Tibial artery (tissue), 4 donors: ENCODE measurements around the gene CFAP157.

Experiments
- DNase-seq, 2 donors: peaks; one replicate each; pipeline ENCODE4 v3.0.0-alpha.2; 2019
- H3K27ac ChIP-seq, 2 donors: fragments of 200-600 bp; sonication (generic) in 1 of 2; 1 replicate in 1 of 2; 2 replicates in 1 of 2; pipeline ENCODE4 v1.5.1; 2018 to 2019; ENCODE audit warnings: mild to moderate bottlenecking in 1 of 2
- H3K27me3 ChIP-seq, 2 donors: fragments of 200-600 bp; sonication (generic) in 1 of 2; one replicate each; pipeline versions ENCODE4 v1.5.1 to v1.6.0; 2016 to 2019
- H3K36me3 ChIP-seq, 3 donors: fragments of 200-600 bp; sonication (generic) in 2 of 3; one replicate each; pipeline ENCODE4 v1.5.1; 2016 to 2019; ENCODE audit warnings: mild to moderate bottlenecking in 2 of 3
- H3K4me1 ChIP-seq, 4 donors: fragments of 200-600 bp; sonication (generic) in 2 of 4; 1 replicate in 3 of 4; 2 replicates in 1 of 4; pipeline ENCODE4 v1.5.1; 2016 to 2019
- H3K4me3 ChIP-seq, 2 donors: fragments of 200-600 bp; sonication (generic) in 1 of 2; 1 replicate in 1 of 2; 2 replicates in 1 of 2; pipeline ENCODE4 v1.5.1; 2018 to 2019; ENCODE audit warnings: mild to moderate bottlenecking in 2 of 2
- H3K9me3 ChIP-seq, 3 donors: fragments of 200-600 bp; sonication (generic) in 1 of 3; one replicate each; pipeline ENCODE4 v1.5.1; 2016 to 2019
- CTCF ChIP-seq, 2 experiments: fragments of 200-600 bp in 1 of 2; fragments of 450-650 bp in 1 of 2; IDR thresholded peaks; one replicate each; pipeline ENCODE4 v1.5.1; 2017 to 2019; ENCODE audit warnings: antibody characterized with exemption in 2 of 2, mild to moderate bottlenecking in 1 of 2, moderate library complexity in 1 of 2
- intact Hi-C: fragments of 100-400 bp; cut with DNase I; formaldehyde crosslinking; loops from one replicate; pipeline ENCODE4 v1.15.0; 2023; ENCODE audit warnings: low total_unique reads

CFAP157 gene

DNA sequence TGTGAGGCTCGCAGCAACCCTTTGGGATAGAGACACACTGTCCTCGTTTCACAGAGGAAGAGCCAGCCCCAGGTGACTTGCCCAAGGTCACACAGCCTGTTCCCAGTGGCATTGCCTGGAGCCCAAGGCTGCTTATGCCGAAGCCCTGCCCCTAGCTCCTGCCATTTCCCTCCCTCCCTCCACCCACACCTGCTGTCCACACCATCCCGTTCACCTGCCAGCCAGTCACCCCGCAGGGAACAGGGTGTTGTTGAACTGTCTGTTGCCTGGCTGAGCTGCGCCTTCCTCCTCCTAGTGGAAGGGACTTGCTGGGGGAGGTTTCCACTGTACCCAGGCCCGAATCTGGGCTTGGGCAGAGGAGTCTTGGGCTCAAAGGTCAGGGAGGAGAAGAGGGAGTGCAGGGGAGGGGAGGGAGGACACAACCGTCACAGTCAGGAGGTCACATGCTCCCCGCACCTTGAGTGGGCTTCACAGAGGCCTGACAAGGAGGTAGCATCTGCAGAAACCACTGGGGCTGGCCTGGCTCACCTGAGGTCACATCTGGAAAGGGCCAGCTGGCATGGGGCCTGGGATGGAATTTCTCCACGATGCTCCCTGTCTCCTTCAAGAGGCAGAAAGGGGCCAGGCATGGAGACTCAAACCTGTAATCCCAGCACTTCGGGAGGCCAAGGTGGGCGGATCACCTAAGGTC is 15.4 kb downstream of the CFAP157 start:
- Histone ChIP-seq H3K36me3 (no peaks in the 10 kb centered on the region), H3K27ac (no peak overlapping the region), H3K27me3 (peaks cover 0 to 24% of the 10 kb centered on the region in 2 donors), H3K9me3 (no peaks in the 10 kb centered on the region), H3K4me3 (no peak overlapping the region), H3K4me1 (peaks cover 0 to 11% (median 7%) of the 10 kb centered on the region in 4 donors)
- intact Hi-C loops, result loop anchor here (5.0 kb wide), 1 partner anchor 220 kb away; no protein-coding TSS in a partner anchor
- no peak for DNase-seq
- TF ChIP-seq CTCF (IDR thresholded peaks at IDR 0.05), result no peak

- H3K9me3 ChIP-seq, result no peaks in the 10 kb centered on the region
- peaks cover 0 to 11% (median 7%) of the 10 kb centered on the region in 4 donors for H3K4me1 ChIP-seq
- peaks cover 0 to 24% of the 10 kb centered on the region in 2 donors for H3K27me3 ChIP-seq
- intact Hi-C loops, result loop anchor here (5.0 kb wide), 1 partner anchor 221 kb away; no protein-coding TSS in a partner anchor
- no peak for DNase-seq
- no peak for TF ChIP-seq CTCF (IDR thresholded peaks at IDR 0.05)
- no peaks in the 10 kb centered on the region for H3K36me3 ChIP-seq
- no peak overlapping the region for H3K27ac ChIP-seq
- H3K4me3 ChIP-seq, result no peak overlapping the region
These were observed 16.2 kb downstream of the CFAP157 start for GRCh38 chr9:127723013-127723412.

GRCh38 chr9:127723444-127723843 is 16.7 kb downstream of the CFAP157 start:
- H3K9me3 ChIP-seq, result no peaks in the 10 kb centered on the region
- no peaks in the 10 kb centered on the region for H3K36me3 ChIP-seq
- intact Hi-C loops, result loop anchor here (5.0 kb wide), 1 partner anchor 221 kb away; no protein-coding TSS in a partner anchor
- TF ChIP-seq CTCF (IDR thresholded peaks at IDR 0.05), result no peak
- no peak overlapping the region for H3K27ac ChIP-seq
- peaks cover 0 to 24% of the 10 kb centered on the region in 2 donors for H3K27me3 ChIP-seq
- no peak for DNase-seq
- no peak overlapping the region for H3K4me3 ChIP-seq
- peaks cover 0 to 11% (median 7%) of the 10 kb centered on the region in 4 donors for H3K4me1 ChIP-seq

- Histone ChIP-seq H3K27me3 (peaks cover 0 to 24% of the 10 kb centered on the region in 2 donors), H3K36me3 (no peaks in the 10 kb centered on the region), H3K27ac (no peak overlapping the region), H3K4me1 (peaks cover 0 to 11% (median 7%) of the 10 kb centered on the region in 4 donors), H3K9me3 (no peaks in the 10 kb centered on the region), H3K4me3 (no peak overlapping the region)
- intact Hi-C loops, result loop anchor here (5.0 kb wide), 1 partner anchor 222 kb away; no protein-coding TSS in a partner anchor
- no peak for TF ChIP-seq CTCF (IDR thresholded peaks at IDR 0.05)
- DNase-seq, result no peak
These were observed 17.2 kb downstream of the CFAP157 start for GRCh38 chr9:127724012-127724411.

DNA sequence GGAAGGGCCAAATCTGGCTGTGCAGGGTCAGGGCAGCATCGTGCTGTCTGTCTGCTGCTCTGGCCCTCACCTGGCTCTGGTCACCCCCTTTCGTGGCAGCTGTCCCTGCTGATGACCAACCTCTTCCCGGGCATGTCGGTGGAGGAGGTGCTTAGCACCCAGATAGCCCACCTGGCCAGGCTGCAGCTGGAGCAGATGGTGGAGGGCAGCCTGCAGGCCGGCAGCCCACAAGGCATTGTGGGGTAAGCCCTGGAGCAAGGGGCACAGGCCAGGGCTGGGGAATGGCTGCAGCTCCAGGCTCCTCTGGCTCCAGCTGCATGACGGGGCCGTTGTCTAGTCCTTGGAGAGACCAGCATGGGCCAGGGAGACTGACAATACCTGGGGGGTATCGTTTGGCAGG is 20.1 kb downstream of the CFAP157 start:
- Histone ChIP-seq H3K4me1 (peaks cover 0 to 11% (median 7%) of the 10 kb centered on the region in 4 donors), H3K4me3 (no peak overlapping the region), H3K27me3 (peaks cover 0 to 18% of the 10 kb centered on the region in 2 donors), H3K27ac (no peak overlapping the region), H3K9me3 (no peaks in the 10 kb centered on the region), H3K36me3 (peaks cover 0 to 12% (median 11%) of the 10 kb centered on the region in 3 donors)
- TF ChIP-seq CTCF (IDR thresholded peaks at IDR 0.05), result no peak
- intact Hi-C loops, result no loop called here
- DNase-seq, result no peak
